NT2/D1 (cell line): ENCODE results near the gene HOXA3.
A peak's percentile ranks its signal among the peaks of the same experiment; 100 is the strongest.

Experiments
- DNase-seq: peaks from one replicate; pipeline ENCODE4 v3.0.0-alpha.2; 2011; ENCODE audit warnings: low read depth, low spot score
- H3K27me3 ChIP-seq: 2 replicates; pipeline ENCODE4 v1.6.0; 2011; ENCODE audit warnings: mild to moderate bottlenecking; ENCODE audit not compliant: insufficient read length, insufficient read depth
- H3K36me3 ChIP-seq: 2 replicates; pipeline ENCODE4 v1.6.1; 2011; ENCODE audit warnings: mild to moderate bottlenecking, low read length, mixed read lengths; ENCODE audit not compliant: insufficient read depth, insufficient read length
- H3K4me1 ChIP-seq: 2 replicates; pipeline ENCODE4 v1.5.1; 2011; ENCODE audit not compliant: insufficient read depth, insufficient read length
- H3K4me3 ChIP-seq: 2 replicates; pipeline ENCODE4 v1.5.1; 2011; ENCODE audit warnings: low read depth; ENCODE audit not compliant: insufficient read length
- H3K9ac ChIP-seq: 2 replicates; pipeline ENCODE4 v1.6.0; 2011; ENCODE audit warnings: low read depth; ENCODE audit not compliant: insufficient read length
- H3K9me3 ChIP-seq: 2 replicates; pipeline ENCODE4 v1.5.1; 2011; ENCODE audit warnings: mild to moderate bottlenecking, low read length; ENCODE audit not compliant: insufficient read depth
- SUZ12 ChIP-seq: IDR thresholded peaks from 2 replicates; pipeline ENCODE4 v1.6.1; 2011; ENCODE audit not compliant: insufficient read length, insufficient read depth; ENCODE audit errors: extremely low read depth
- YY1 ChIP-seq: IDR thresholded peaks from 2 replicates; pipeline ENCODE4 v1.6.1; 2011; ENCODE audit not compliant: insufficient read length, insufficient read depth
- ZNF274 ChIP-seq: IDR thresholded peaks from 2 replicates; pipeline ENCODE4 v1.6.1; 2011; ENCODE audit warnings: mild to moderate bottlenecking, low read depth, low read length

HOXA3 gene

DNA sequence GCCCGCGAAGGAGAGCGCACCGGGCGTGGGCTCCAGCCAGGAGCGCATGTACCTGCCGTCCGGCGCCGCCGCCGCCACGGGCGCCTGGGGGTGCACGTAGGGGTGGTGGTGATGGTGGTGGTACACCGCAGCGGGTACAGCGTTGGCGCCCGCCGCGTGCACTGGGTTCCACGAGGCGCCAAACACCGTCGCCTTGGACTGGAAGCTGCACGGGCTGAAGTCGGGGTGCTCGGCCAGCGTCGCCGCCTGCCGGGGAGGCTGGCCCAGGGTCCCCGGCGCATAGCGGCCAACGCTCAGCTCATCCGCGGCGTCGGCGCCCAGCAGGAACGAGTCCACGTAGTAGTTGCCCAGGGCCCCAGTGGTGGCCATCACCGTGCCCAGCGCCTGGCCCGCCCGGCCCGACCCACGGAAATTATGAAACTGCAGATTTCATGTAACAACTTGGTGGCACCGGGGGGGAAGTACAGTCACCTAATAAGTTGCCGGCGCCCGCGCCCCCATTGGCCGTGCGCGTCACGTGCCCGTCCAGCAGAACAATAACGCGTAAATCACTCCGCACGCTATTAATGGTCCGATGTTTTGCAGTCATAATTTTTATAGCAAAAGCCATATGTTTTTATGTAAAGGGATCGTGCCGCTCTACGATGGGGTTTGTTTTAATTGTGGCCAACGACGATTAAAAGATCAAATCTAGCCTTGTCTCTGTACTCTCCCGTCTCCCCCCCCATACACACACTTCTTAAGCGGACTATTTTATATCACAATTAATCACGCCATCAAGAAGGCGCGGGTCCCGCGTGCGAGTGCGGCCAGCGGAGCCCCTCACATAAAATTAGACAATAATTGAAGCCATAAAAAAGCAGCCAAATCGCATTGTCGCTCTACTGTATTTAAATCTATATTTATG is 13.0 kb upstream of the HOXA3 start, which contains the start of gene HOXA9:
TSS of gene HOXA9 (minus strand) at position 449 of the 907 bp plus-strand sequence. CDS start at position 369, 80 bp downstream.
- DNase-seq, result no peak
- peak within 1 kb of the TSS; percentile 42 for H3K9ac ChIP-seq
- H3K36me3 ChIP-seq, result no peaks in the 10 kb centered on the region
- peak within 1 kb of the TSS; percentile 32 for H3K4me3 ChIP-seq
- no peaks in the 10 kb centered on the region for H3K9me3 ChIP-seq
- H3K4me1 ChIP-seq, result peaks cover 17% of the 10 kb centered on the region
- peaks cover 100% of the 10 kb centered on the region for H3K27me3 ChIP-seq
- peak; percentile 60 for TF ChIP-seq SUZ12
- no peak for TF ChIP-seq ZNF274
- no peak for TF ChIP-seq YY1

DNA sequence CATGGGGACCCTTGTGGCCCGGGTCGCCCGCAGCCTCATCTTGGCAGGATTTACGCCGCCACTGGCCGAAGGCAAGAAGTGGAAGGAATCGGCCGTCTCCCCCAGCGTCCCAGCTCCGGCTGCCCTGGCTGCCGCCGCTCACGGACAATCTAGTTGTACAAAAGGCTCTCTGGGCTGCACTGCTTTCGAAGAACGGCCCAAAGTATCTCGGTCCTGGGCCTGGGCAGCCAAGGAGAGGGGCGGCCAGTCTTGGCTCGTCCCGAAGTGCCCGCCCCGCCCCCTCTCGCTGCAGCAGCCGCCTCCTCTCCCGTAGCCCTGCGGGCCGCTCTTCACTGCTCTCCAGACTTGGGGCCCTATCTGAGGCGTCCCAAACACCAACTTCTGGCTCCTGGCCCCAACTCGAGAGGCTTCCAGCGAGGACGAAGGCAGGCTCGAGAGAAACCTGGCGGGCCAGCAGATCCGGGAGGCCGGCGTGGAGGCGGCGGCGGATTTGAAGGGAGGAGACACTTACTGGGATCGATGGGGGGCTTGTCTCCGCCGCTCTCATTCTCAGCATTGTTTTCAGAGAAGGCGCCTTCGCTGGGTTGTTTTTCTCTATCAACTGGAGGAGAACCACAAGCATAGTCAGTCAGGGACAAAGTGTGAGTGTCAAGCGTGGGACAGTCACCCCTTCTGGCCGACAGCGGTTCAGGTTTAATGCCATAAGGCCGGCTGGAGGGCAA is 12.1 kb upstream of the HOXA3 start:
- peaks cover 100% of the 10 kb centered on the region for H3K27me3 ChIP-seq

GRCh38 chr7:27164045-27164366 is 11.6 kb upstream of the HOXA3 start:
- peaks cover 16% of the 10 kb centered on the region for H3K4me1 ChIP-seq
- H3K36me3 ChIP-seq, result no peaks in the 10 kb centered on the region
- no peaks in the 10 kb centered on the region for H3K9me3 ChIP-seq
- no peak for DNase-seq
- TF ChIP-seq SUZ12 (no peak), ZNF274 (no peak)
- H3K4me3 ChIP-seq, result peak overlapping the region; percentile 32
- H3K9ac ChIP-seq, result no peak overlapping the region
- peaks cover 100% of the 10 kb centered on the region for H3K27me3 ChIP-seq

More for the DNA sequence above, 12.1 kb upstream of the HOXA3 start:
- no peak for DNase-seq
- TF ChIP-seq YY1, result no peak
- TF ChIP-seq SUZ12, result peak; percentile 61
- Histone ChIP-seq H3K4me3 (peak overlapping the region; percentile 32), H3K9me3 (no peaks in the 10 kb centered on the region), H3K4me1 (peaks cover 18% of the 10 kb centered on the region), H3K36me3 (no peaks in the 10 kb centered on the region), H3K9ac (peak overlapping the region; percentile 42)

DNA sequence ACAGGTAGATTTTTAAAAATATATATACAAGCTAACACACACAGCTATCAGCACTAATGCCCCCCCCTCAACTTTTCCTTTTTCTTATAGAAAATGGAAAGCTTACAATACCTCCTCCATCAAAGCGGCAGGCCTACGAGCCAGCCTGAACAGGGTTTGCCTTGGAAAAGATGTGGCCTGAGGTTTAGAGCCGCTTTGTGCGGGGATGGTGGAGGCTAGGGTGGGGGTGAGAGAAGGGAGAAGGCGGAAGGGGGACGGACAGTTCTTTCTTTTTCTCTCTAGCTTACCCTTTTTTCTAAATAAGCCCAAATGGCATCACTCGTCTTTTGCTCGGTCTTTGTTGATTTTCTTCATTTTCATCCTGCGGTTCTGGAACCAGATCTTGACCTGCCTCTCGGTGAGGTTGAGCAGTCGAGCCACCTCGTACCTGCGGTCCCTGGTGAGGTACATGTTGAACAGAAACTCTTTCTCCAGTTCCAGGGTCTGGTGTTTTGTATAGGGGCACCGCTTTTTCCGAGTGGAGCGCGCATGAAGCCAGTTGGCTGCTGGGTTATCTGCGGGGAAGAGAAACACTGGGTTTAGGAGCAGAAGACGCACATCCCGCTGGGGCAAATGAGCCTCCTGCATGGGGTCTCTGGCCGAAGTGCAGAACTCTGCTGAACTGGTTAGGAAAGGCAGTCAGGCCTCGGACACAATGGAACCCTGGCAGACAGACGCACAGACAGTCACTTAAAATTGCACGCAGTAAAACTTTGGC is 11.1 kb upstream of the HOXA3 start:
- TF ChIP-seq ZNF274 (no peak), SUZ12 (no peak), YY1 (no peak)
- peaks cover 16% of the 10 kb centered on the region for H3K4me1 ChIP-seq
- no peaks in the 10 kb centered on the region for H3K36me3 ChIP-seq
- peaks cover 100% of the 10 kb centered on the region for H3K27me3 ChIP-seq
- H3K9me3 ChIP-seq, result no peaks in the 10 kb centered on the region
- DNase-seq, result no peak
- no peak overlapping the region for H3K4me3 ChIP-seq
- H3K9ac ChIP-seq, result no peak overlapping the region

- TF ChIP-seq SUZ12 (no peak), YY1 (no peak), ZNF274 (no peak)
- peaks cover 16% of the 10 kb centered on the region for H3K4me1 ChIP-seq
- DNase-seq, result no peak
- no peak overlapping the region for H3K9ac ChIP-seq
- peaks cover 1% of the 10 kb centered on the region; the same call in 1 of the 2 replicates for H3K9me3 ChIP-seq
- H3K36me3 ChIP-seq, result no peaks in the 10 kb centered on the region
- no peak overlapping the region for H3K4me3 ChIP-seq
- peaks cover 100% of the 10 kb centered on the region for H3K27me3 ChIP-seq
Observed at GRCh38 chr7:27162561-27163287, 10.3 kb upstream of the HOXA3 start.

DNA sequence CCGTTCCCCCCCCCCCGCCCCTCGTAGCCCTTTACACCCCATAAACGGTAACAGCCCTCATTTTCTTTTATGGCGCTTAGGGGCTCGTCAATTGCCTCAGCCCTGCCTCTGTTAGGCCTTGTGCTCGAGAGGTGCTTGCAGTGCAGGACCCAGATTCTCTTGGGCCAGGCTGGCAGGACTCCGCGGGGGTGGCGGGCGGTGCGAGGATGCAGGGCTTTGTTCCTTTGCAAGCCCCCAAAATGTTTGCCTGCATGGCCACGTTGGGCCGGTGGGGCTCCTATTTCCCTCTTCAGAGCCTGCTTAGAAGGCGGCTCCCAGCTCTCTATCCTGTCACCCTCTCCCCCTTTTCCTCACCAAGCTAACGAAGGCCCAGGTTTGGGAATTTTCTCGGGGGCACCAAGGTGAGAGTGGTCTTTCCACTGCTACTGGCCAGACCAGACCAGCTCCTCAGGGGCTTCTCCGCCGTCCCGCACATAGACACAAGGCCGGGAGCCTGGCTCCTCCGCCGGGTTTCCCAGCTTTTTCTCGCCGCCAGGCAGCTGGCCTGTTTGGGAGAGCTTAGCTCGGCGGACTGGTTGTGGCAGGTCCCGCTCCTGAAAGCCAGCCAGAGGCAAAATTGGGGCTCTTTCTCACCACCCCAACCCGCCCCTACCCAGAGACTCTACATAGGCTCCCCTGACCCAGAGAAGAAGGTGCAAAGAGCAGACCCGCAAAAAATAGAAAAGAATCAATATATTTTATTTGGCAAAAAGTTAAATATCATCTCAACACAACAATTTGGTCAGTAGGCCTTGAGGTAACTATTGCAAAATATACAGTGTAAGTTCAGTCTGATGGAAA is 9.6 kb upstream of the HOXA3 start:
- Histone ChIP-seq H3K9ac (no peak overlapping the region), H3K36me3 (no peaks in the 10 kb centered on the region), H3K4me3 (no peak overlapping the region), H3K9me3 (peaks cover 9% of the 10 kb centered on the region), H3K27me3 (peaks cover 100% of the 10 kb centered on the region), H3K4me1 (peaks cover 16% of the 10 kb centered on the region)
- no peak for DNase-seq
- no peak for TF ChIP-seq SUZ12
- no peak for TF ChIP-seq YY1
